OCI-LY3 (cell line): ENCODE data around the gene TECR.

Source experiments
- EZH2phosphoT487 ChIP-seq: fragments of 200-600 bp; shearing (Covaris generic); IDR thresholded peaks from 2 replicates; pipeline ENCODE4 v1.6.1; 2018; ENCODE audit warnings: antibody characterized with exemption, mixed run types, low read depth
- TF ChIP-seq, protein P1 (sequence below): fragments of 200-600, 300-600 bp; sonication (generic); IDR thresholded peaks from 2 replicates; pipeline ENCODE4 v1.5.1; 2014; ENCODE audit warnings: antibody characterized with exemption, low read length, low read depth

DNA sequence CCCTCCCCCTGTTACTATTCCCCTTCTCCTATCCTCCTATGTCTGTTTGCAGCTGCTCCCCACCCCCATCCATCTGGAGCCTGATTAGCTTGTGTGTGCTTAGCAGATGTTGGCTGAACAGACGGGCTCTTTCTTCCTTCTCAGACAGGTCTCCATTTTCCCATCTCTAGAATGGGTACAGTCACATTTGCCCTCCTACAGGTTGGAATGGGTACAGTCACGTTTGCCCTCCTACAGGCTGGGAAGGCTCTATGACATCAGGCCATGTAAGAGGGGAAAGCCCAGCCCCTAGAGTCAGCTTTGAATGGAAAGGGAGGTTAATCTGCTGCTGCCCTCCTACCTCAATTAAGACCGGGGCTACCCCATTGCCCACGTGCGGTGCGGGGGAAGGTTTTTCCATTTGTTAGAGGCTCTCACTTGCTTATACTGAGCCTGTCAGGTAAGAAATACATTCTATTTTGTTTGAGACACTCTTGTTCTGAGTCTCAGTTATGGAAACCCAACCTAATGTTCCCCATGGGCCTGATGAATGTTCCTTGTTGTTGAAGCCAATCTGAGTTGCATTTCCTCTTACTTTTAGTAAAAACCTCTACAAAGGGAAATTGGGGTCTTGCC, 51.3 kb downstream of the TECR start:
- 0 out of 2 replicates have a peak, but pooled peaks have one; percentile 36 for TF ChIP-seq EZH2phosphoT487
- TF ChIP-seq, protein P1, sequence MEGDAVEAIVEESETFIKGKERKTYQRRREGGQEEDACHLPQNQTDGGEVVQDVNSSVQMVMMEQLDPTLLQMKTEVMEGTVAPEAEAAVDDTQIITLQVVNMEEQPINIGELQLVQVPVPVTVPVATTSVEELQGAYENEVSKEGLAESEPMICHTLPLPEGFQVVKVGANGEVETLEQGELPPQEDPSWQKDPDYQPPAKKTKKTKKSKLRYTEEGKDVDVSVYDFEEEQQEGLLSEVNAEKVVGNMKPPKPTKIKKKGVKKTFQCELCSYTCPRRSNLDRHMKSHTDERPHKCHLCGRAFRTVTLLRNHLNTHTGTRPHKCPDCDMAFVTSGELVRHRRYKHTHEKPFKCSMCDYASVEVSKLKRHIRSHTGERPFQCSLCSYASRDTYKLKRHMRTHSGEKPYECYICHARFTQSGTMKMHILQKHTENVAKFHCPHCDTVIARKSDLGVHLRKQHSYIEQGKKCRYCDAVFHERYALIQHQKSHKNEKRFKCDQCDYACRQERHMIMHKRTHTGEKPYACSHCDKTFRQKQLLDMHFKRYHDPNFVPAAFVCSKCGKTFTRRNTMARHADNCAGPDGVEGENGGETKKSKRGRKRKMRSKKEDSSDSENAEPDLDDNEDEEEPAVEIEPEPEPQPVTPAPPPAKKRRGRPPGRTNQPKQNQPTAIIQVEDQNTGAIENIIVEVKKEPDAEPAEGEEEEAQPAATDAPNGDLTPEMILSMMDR, result peak; percentile 41
